Esophagus squamous epithelium (tissue), 4 donors: ENCODE data around the gene CFAP99.

Experiments used
- POLR2A ChIP-seq, 4 donors: fragments of 450-650 bp; IDR thresholded peaks; one replicate each; pipeline ENCODE4 v1.6.1; 2017; ENCODE audit warnings: antibody characterized with exemption in 4 of 4, mild to moderate bottlenecking in 4 of 4, moderate library complexity in 3 of 4
- TF ChIP-seq, protein P1 (sequence below), 6 experiments: fragments of 450-650 bp in 4 of 6; fragments of 200-600 bp in 2 of 6; sonication (generic) in 2 of 6; IDR thresholded peaks; one replicate each; pipeline ENCODE4 v1.5.1; 2016 to 2019; ENCODE audit warnings: antibody characterized with exemption in 6 of 6, mild to moderate bottlenecking in 4 of 6, moderate library complexity in 4 of 6

DNA sequence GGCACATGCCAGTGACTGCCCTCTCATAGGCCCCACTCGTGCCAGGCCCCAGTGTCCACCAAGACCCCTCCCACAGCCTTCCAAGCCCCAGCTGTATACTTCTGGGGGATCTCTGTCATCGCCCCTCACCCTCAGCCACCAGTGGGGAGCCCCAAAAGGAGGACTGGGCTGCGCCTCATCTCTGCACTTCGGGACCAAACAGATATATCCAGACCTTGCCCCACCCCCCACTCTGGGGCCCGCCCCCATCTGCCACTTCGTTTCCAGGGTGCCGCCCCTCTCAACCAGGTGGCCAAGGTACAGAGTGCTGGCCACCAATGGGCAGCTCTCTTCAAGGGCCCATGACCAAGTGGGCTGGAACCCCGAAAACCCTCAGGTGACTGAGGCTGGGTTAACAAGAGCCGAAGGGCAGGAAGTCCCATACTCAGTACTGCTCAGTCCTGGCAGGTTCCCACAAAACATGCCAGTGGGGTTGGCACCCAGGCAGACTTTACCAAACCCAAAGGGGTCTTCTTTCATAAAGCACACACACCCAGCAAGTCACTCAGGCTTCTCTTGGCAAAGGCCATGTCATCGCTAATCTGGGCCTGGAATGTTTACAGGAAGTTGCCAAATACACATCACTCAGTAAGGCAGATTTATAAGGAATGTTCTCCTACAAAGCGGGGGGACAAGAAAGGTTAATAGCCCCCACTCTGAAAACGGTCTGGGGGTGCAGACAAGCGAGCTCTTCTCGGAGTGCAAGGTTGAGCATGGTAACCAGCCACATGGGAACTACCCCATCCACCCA is 4.7 kb upstream of the CFAP99 start:
- TF ChIP-seq POLR2A (IDR thresholded peaks at IDR 0.05): no peak
- TF ChIP-seq, protein P1, sequence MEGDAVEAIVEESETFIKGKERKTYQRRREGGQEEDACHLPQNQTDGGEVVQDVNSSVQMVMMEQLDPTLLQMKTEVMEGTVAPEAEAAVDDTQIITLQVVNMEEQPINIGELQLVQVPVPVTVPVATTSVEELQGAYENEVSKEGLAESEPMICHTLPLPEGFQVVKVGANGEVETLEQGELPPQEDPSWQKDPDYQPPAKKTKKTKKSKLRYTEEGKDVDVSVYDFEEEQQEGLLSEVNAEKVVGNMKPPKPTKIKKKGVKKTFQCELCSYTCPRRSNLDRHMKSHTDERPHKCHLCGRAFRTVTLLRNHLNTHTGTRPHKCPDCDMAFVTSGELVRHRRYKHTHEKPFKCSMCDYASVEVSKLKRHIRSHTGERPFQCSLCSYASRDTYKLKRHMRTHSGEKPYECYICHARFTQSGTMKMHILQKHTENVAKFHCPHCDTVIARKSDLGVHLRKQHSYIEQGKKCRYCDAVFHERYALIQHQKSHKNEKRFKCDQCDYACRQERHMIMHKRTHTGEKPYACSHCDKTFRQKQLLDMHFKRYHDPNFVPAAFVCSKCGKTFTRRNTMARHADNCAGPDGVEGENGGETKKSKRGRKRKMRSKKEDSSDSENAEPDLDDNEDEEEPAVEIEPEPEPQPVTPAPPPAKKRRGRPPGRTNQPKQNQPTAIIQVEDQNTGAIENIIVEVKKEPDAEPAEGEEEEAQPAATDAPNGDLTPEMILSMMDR (IDR thresholded peaks at IDR 0.05): no peak
